ENCODE data around the gene OSBPL9.

Gene OSBPL9

GRCh38 chr1:51776408-51776807, 159.5 kb downstream of the OSBPL9 start:
- H3K27ac ChIP-seq, result no peak overlapping the region
- no peak for DNase-seq
- H3K4me3 ChIP-seq (ENCODE audit: low read depth, low read length), result no peak overlapping the region
- no peaks in the 10 kb centered on the region for H3K27me3 ChIP-seq (replicated peaks)
- no peak for TF ChIP-seq CTCF (IDR thresholded peaks at IDR 0.05; ENCODE audit: low read depth, low read length, missing control alignments)
- in situ Hi-C loops (cut with HindIII; ENCODE audit: low pct_ligation_motif_present, low sequenced_read_pairs), result no loop called here
- peaks cover 31% of the 10 kb centered on the region for H3K36me3 ChIP-seq (replicated peaks)

GRCh38 chr1:51780927-51781326, 164.0 kb downstream of the OSBPL9 start:
- no peak for DNase-seq
- in situ Hi-C loops (cut with HindIII; ENCODE audit: low pct_ligation_motif_present, low sequenced_read_pairs), result no loop called here
- no peaks in the 10 kb centered on the region for H3K27me3 ChIP-seq (replicated peaks)
- TF ChIP-seq CTCF (IDR thresholded peaks at IDR 0.05; ENCODE audit: low read depth, low read length, missing control alignments), result no peak
- peaks cover 34% of the 10 kb centered on the region for H3K36me3 ChIP-seq (replicated peaks)
- no peak overlapping the region for H3K27ac ChIP-seq
- no peak overlapping the region for H3K4me3 ChIP-seq (ENCODE audit: low read depth, low read length)

GRCh38 chr1:51784997-51785421, 168.1 kb downstream of the OSBPL9 start:
- no peaks in the 10 kb centered on the region for H3K27me3 ChIP-seq (replicated peaks)
- peak; percentile 33 for DNase-seq
- peaks cover 71% of the 10 kb centered on the region for H3K36me3 ChIP-seq (replicated peaks)
- H3K27ac ChIP-seq, result peak overlapping the region; percentile 18
- H3K4me3 ChIP-seq (ENCODE audit: low read depth, low read length), result no peak overlapping the region
- no peak for TF ChIP-seq CTCF (IDR thresholded peaks at IDR 0.05; ENCODE audit: low read depth, low read length, missing control alignments)
- in situ Hi-C loops (cut with HindIII; ENCODE audit: low pct_ligation_motif_present, low sequenced_read_pairs), result no loop called here

- DNase-seq, result no peak
- in situ Hi-C loops (cut with HindIII; ENCODE audit: low pct_ligation_motif_present, low sequenced_read_pairs), result no loop called here
- no peak overlapping the region for H3K4me3 ChIP-seq (ENCODE audit: low read depth, low read length)
- TF ChIP-seq CTCF (IDR thresholded peaks at IDR 0.05; ENCODE audit: low read depth, low read length, missing control alignments), result no peak
- H3K27me3 ChIP-seq (replicated peaks), result no peaks in the 10 kb centered on the region
- H3K27ac ChIP-seq, result no peak overlapping the region
- H3K36me3 ChIP-seq (replicated peaks), result peaks cover 84% of the 10 kb centered on the region
Observed at GRCh38 chr1:51788938-51789337, 172.0 kb downstream of the OSBPL9 start.

GRCh38 chr1:51789342-51789741, 172.4 kb downstream of the OSBPL9 start:
- in situ Hi-C loops (cut with HindIII; ENCODE audit: low pct_ligation_motif_present, low sequenced_read_pairs), result no loop called here
- TF ChIP-seq CTCF (IDR thresholded peaks at IDR 0.05; ENCODE audit: low read depth, low read length, missing control alignments), result no peak
- Histone ChIP-seq H3K27ac (no peak overlapping the region), H3K4me3 (ENCODE audit: low read depth, low read length) (no peak overlapping the region), H3K27me3 (replicated peaks) (no peaks in the 10 kb centered on the region), H3K36me3 (replicated peaks) (peaks cover 84% of the 10 kb centered on the region)
- DNase-seq, result no peak

- DNase-seq, result no peak
Observed at GRCh38 chr1:51790385-51790784, 173.5 kb downstream of the OSBPL9 start.

More at GRCh38 chr1:51790385-51790784, 173.5 kb downstream of the OSBPL9 start:
- H3K4me3 ChIP-seq (ENCODE audit: low read depth, low read length), result no peak overlapping the region
- in situ Hi-C loops (cut with HindIII; ENCODE audit: low pct_ligation_motif_present, low sequenced_read_pairs), result no loop called here
- H3K36me3 ChIP-seq (replicated peaks), result peaks cover 77% of the 10 kb centered on the region
- no peak for TF ChIP-seq CTCF (IDR thresholded peaks at IDR 0.05; ENCODE audit: low read depth, low read length, missing control alignments)
- H3K27me3 ChIP-seq (replicated peaks), result no peaks in the 10 kb centered on the region
- H3K27ac ChIP-seq, result no peak overlapping the region
